GM19238 (cell line): Measurements from ENCODE around the gene PTGFRN.
"Not testable (repeated sequence)": the region's sequence is repeated elsewhere in the genome, so short reads cannot be mapped to it uniquely, and the experiment has no call there.

Experiments
- DNase-seq: peaks from one replicate; pipeline ENCODE4 v3.0.0; 2011; ENCODE audit warnings: low spot score; ENCODE audit not compliant: insufficient read length

The PTGFRN gene

DNA sequence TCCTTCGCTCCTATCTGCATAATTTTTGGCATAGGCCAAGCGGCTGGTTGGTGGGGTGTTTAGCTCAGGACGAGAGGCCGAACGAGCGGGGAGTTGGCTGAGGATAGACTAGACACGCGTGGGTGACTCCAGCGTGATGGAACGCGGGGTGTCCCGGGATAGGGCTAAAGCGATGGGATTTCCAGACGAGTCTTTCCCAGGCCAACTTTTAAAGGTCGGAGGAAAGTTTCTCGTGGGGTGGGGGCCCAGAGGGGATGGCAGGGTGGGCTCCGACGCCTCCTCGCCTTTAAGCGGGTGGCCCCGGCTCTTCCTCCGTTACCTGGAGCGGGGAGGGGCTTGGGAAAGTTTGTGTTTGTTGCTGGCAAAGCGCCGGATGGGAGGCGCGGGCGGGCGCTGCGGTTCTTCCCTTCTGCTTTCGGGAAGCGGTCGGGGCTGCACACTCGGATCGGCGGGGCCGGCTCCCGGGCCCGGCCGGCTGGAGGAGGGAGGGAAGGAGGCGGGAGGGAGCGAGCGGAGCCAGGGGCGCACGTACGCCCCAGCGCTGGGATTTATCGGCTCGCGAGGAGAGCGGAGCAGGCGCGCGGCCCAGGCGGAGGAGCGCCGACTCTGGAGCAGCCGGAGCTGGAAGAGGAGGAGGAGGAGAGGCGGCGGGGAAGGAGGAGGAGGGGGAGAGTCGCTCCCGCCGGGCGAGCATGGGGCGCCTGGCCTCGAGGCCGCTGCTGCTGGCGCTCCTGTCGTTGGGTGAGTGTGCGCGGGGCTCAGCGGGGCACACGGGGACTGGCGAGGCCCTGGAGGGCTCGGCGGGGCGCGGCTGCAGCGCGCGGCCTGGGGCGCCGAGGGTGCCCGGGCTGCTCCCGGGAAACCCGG, at the start of gene PTGFRN:
Gene PTGFRN (plus strand): TSS at position 405 of the 867 bp plus-strand sequence. CDS start 288 bp downstream, at position 693.
- DNase-seq: no peak

DNA sequence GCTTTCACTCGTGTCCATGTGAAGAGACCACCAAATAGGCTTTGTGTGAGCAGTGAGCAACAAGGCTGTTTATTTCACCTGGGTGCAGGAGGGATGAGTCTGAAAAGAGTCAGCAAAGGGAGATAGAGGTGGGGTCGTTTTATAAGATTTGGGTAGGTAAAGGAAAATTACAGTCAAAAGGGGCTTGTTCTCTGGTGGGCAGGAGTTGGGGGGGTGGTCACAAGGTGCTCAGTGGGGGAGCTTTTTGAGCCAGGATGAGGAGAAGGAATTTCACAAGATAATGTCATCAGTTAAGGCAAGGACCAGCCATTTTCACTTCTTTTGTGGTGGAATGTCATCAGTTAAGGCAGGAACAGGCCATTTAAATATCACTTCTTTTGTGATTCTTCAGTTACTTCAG, 49.5 kb upstream of the PTGFRN start:
- not testable (repeated sequence) for DNase-seq

DNA sequence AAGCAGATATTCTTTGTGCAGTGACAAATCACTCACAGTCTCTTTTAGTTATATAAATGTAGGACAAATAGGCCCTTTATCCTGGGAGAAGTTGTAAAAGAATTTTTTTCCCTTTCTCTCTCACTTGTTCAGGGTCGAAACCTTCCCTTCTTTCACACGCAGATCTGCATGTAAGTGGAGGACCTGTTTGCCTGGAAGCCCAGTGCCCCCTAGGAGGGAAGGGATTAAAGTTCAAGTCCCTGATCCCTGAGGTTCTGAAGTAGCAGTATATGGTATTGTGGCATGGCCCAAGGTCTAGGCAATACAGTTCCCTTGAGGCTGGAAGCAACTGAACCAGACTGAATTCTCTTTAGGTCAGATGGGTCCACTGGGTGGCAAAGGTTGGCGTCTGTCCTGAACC, 48.6 kb upstream of the PTGFRN start:
- no peak for DNase-seq

DNA sequence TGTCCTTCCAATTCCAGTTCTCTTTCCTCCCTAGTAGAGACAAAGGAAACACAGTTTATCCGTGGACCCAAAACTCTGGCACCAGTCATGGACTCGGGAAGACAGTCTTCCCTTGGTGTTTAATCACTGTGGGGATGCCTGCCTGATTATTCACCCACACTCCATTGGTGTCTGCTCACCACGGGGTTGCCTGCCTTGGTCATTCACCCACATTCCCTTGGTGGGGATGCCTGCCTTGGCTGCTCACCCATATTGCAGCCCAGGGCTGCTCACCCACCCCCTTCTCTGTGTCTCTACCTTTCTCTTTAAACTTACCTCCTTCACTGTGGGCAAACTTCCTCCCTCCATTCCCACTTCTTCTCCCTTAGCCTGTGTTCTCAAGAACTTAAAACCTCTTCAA, 46.7 kb upstream of the PTGFRN start:
- not testable (repeated sequence) for DNase-seq

- not testable (repeated sequence) for DNase-seq
These were observed 43.2 kb upstream of the PTGFRN start for GRCh38 chr1:116866478-116866877.

- DNase-seq: no peak
These were observed 41.3 kb upstream of the PTGFRN start for GRCh38 chr1:116868385-116868784.

GRCh38 chr1:116869611-116870010, 40.1 kb upstream of the PTGFRN start:
- DNase-seq: no peak

DNA sequence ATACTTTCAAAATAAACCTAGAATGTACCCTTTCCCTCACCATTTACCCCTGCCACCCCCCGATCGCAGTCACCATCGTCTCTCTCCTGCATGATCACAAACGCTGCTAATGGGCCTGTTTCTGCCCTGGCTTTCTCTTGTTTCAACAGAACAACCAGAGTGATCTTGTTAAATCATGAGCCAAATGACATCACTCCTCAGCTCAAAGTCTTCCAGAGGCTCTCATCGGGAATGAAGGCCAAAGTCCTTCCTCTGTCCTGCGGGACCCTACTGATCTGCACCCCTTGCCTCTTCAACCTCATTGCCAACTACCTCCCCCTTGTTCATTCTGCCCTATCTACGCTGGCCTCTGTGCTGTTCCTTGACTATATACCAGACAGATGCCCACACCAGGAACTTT, 39.4 kb upstream of the PTGFRN start:
- DNase-seq: no peak

DNA sequence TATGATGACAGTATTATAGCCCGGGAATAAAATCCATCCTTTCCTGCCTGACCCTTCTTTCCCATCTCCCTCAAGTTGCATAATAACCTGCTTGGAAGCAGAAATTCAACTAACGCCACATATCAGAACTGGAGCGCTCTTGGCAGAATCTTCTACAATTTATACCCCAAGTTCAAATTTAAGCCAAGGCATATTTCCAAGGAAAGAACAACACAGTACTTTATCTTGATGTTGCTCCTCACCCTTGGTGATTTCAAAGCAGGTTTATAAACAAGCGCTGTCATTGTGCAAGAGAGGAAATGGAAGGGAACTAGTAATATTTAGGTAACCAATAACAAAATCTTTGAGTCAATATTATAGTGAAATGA, 38.0 kb upstream of the PTGFRN start:
- DNase-seq: no peak

DNA sequence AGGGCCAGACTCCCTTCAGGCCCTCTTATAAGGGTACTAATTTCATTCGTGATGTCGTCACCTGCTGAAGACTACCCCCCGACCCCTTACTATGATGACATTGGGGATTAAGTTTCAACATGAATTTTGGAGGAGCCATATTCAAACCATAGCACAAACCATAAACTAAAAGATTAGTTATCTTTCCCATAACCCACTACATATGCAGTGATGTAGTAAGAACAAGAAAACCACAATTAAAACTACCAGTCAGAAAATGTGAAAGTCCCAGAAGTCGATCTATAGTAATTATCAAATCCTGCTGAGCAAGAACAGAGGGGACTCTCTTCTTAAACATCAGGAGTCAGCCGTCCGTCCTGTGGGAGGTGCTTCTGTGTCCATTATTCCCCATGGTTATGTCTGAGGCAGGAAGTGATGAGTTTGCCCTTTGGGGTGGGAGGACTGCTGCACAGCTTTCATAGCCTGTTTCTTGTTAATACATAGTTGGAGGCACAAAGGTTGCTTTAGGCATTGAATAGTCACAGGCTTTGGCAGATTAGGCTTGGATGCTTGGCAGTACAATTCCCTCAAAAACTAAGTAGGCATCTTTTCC, 35.9 kb upstream of the PTGFRN start:
- DNase-seq: no peak

- no peak for DNase-seq
These were observed 34.9 kb upstream of the PTGFRN start for GRCh38 chr1:116874733-116875249.

GRCh38 chr1:116875391-116875790, 34.3 kb upstream of the PTGFRN start:
- DNase-seq: no peak

- DNase-seq: not testable (repeated sequence)
These were observed 33.8 kb upstream of the PTGFRN start for GRCh38 chr1:116875946-116876345.

- DNase-seq: no peak
These were observed 32.4 kb upstream of the PTGFRN start for GRCh38 chr1:116877141-116877818.

- DNase-seq: no peak
These were observed 30.8 kb upstream of the PTGFRN start for GRCh38 chr1:116878804-116879477.

DNA sequence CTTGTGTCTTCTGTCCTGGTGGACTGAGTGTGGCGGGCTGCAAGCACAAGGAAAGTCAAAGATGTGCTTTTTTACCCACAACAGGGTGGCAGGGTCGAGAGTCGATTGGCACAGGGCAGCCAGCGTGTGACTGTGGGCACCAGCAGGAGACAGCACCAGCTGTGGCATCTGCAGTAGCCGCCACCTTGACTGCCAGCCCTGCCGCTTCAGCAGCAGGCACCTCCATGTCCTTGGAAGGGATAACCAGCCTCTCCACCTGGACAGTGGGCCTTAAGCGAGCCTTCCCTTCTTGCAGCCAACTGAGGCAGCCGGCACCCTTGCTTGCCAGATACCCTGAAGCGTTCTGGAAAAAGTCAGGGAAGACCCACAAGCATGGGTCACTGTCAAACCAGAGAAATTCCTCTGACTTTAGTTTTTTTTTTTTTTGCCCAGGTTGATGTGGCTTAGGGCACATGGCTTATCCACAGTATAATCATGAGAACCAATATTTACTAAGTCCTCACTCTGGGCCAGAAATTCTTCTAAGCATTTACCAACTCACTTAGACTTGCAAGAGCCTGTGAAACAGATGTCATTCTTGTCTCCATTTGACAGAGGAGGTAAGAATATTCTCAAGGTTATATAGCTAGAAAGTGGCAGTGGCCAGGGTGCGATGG, 30.1 kb upstream of the PTGFRN start:
- DNase-seq: no peak

- DNase-seq: no peak
These were observed 28.8 kb upstream of the PTGFRN start for GRCh38 chr1:116880917-116881316.

- DNase-seq: no peak
These were observed 27.7 kb upstream of the PTGFRN start for GRCh38 chr1:116881879-116882520.

DNA sequence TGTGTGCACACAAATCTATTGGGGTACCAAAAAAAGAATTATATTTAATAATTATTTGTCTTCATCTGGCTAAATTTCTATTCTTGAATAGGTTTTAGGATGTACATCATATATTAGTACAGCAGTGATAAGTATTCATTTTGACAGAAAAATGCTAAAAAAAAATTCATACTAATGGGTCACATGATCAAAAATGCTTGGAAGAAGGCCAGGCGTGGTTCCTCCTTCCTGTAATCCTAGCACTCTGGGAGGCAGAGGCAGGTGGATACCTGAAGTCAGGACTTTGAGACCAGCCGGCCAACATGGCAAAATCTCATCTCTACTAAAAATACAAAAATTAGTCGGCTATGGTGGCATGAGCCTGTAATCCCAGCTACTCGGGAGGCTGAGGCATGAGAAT, 26.9 kb upstream of the PTGFRN start:
- DNase-seq: no peak

- no peak for DNase-seq
These were observed 23.3 kb upstream of the PTGFRN start for GRCh38 chr1:116886291-116886878.
